ENCODE measurements around the gene SMYD1. TPM values are rescaled to one million over a fixed set of nuclear protein-coding genes. Genes with fewer than 3 reads are reported as not detected.

Gene SMYD1
- total and polyA plus RNA-seq, 7 experiments from 2014 or later: 0.15 to 0.21 TPM; not detected in 5

- Histone ChIP-seq H3K36me3 (ENCODE audit: control insufficient read depth in 2 of 3, insufficient read depth in 3 of 3, low read length in 3 of 3) (no peaks in the 10 kb centered on the region), H3K27ac (ENCODE audit: low read depth, low read length) (no peak overlapping the region), H3K4me3 (ENCODE audit: low read length) (no peak overlapping the region), H3K4me1 (ENCODE audit: control insufficient read depth in 2 of 2, insufficient read depth in 2 of 2, low read length in 2 of 2) (no peaks in the 10 kb centered on the region), H3K9me3 (ENCODE audit: control insufficient read depth in 2 of 3, low read length in 3 of 3) (no peaks in the 10 kb centered on the region), H3K27me3 (ENCODE audit: control insufficient read depth in 2 of 2, insufficient read depth in 2 of 2, low read length in 2 of 2) (no peaks in the 10 kb centered on the region)
- Mint-ChIP-seq H3K4me1 (no peaks in the 10 kb centered on the region), H3K36me3 (no peaks in the 10 kb centered on the region), H3K9me3 (peaks cover 0 to 2% (median 0%) of the 10 kb centered on the region in 11 donors), H3K27me3 (peaks cover 0 to 14% (median 0%) of the 10 kb centered on the region in 5 donors), H3K4me3 (no peak overlapping the region), H3K27ac (no peak overlapping the region)
- ChIA-PET POLR2A (no interaction called here), CTCF (interaction anchor here (1.7 kb wide), 1 partner anchor 8 kb away, joined by 5 read pairs; no protein-coding TSS in a partner anchor)
- intact Hi-C loops (cut with micrococcal nuclease): no loop called here
- DNase-seq (no peak), ATAC-seq (no peak)
Observed at GRCh38 chr2:88069117-88069516, 1.5 kb downstream of the SMYD1 start.

- peaks cover 0 to 2% (median 0%) of the 10 kb centered on the region in 11 donors for H3K9me3 Mint-ChIP-seq
- no peak overlapping the region for H3K4me3 Mint-ChIP-seq
- Histone ChIP-seq H3K27me3 (ENCODE audit: control insufficient read depth in 2 of 2, insufficient read depth in 2 of 2, low read length in 2 of 2) (no peaks in the 10 kb centered on the region), H3K4me3 (ENCODE audit: low read length) (no peak overlapping the region), H3K36me3 (ENCODE audit: control insufficient read depth in 2 of 3, insufficient read depth in 3 of 3, low read length in 3 of 3) (no peaks in the 10 kb centered on the region), H3K9me3 (ENCODE audit: control insufficient read depth in 2 of 3, low read length in 3 of 3) (no peaks in the 10 kb centered on the region), H3K4me1 (ENCODE audit: control insufficient read depth in 2 of 2, insufficient read depth in 2 of 2, low read length in 2 of 2) (no peaks in the 10 kb centered on the region), H3K27ac (ENCODE audit: low read depth, low read length) (no peak overlapping the region)
- peaks cover 0 to 13% (median 0%) of the 10 kb centered on the region in 5 donors for H3K27me3 Mint-ChIP-seq
- ATAC-seq: no peak
- DNase-seq: no peak
- ChIA-PET CTCF (no interaction called here), POLR2A (no interaction called here)
- no peaks in the 10 kb centered on the region for H3K36me3 Mint-ChIP-seq
- intact Hi-C loops (cut with micrococcal nuclease): no loop called here
- H3K27ac Mint-ChIP-seq: no peak overlapping the region
- H3K4me1 Mint-ChIP-seq: no peaks in the 10 kb centered on the region
Observed at GRCh38 chr2:88070055-88070454, 2.4 kb downstream of the SMYD1 start.

DNA sequence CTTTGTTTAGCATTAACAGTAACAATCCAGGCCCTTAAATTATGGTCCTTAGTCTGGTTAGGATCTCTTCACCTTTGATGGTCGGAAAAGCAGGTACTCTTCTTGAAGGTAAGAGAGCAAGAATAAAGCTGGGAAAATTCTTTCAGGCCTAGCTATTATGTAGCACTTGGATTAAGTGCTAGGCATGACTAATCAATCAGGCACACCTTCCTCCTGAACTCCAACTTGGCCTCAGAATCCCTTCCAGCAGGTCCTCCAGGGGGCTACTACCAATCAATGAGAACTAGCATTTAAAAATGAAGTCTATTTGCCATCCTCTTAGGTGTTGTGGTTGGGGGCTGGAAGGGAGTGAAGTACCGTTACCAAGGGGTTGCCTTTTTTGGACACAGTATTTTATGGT, 3.7 kb downstream of the SMYD1 start:
- intact Hi-C loops (cut with micrococcal nuclease): no loop called here
- POLR2A ChIA-PET: no interaction called here
- no peak overlapping the region for H3K27ac Mint-ChIP-seq

DNA sequence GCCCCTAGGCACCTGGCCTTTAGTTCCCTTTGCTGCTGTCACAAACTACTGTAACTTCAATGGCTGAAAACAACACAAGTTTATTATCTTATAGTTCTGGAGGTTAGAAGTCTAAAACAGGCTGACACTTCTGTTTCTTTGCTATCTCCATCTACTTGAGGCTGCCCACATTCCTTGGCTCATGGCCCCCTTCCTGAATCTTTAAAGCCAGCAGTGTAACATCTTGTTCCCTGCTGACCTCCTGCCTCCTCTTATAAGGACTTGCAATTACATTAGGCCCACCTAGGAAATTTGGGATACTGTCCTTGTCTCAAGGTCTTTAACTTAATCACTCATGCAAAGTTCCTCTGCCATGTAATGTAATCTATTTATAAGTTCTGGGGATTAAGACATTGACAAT, 6.5 kb downstream of the SMYD1 start:
- ATAC-seq: no peak
- POLR2A ChIA-PET: no interaction called here
- Mint-ChIP-seq H3K27me3 (peaks cover 0 to 14% (median 0%) of the 10 kb centered on the region in 5 donors), H3K27ac (no peak overlapping the region), H3K36me3 (no peaks in the 10 kb centered on the region), H3K4me3 (no peak overlapping the region), H3K4me1 (no peaks in the 10 kb centered on the region), H3K9me3 (peaks cover 0 to 2% (median 0%) of the 10 kb centered on the region in 11 donors)
- Histone ChIP-seq H3K36me3 (ENCODE audit: control insufficient read depth in 2 of 3, insufficient read depth in 3 of 3, low read length in 3 of 3) (no peaks in the 10 kb centered on the region), H3K9me3 (ENCODE audit: control insufficient read depth in 2 of 3, low read length in 3 of 3) (no peaks in the 10 kb centered on the region), H3K27me3 (ENCODE audit: control insufficient read depth in 2 of 2, insufficient read depth in 2 of 2, low read length in 2 of 2) (no peaks in the 10 kb centered on the region), H3K4me1 (ENCODE audit: control insufficient read depth in 2 of 2, insufficient read depth in 2 of 2, low read length in 2 of 2) (no peaks in the 10 kb centered on the region), H3K27ac (ENCODE audit: low read depth, low read length) (no peak overlapping the region), H3K4me3 (ENCODE audit: low read length) (no peak overlapping the region)
- CTCF ChIA-PET: no interaction called here
- no peak for DNase-seq
- intact Hi-C loops (cut with micrococcal nuclease): no loop called here

More for the DNA sequence above, 3.7 kb downstream of the SMYD1 start:
- Mint-ChIP-seq H3K4me3 (no peak overlapping the region), H3K4me1 (no peaks in the 10 kb centered on the region), H3K36me3 (no peaks in the 10 kb centered on the region), H3K27me3 (peaks cover 0 to 15% (median 0%) of the 10 kb centered on the region in 5 donors), H3K9me3 (peaks cover 0 to 2% (median 0%) of the 10 kb centered on the region in 11 donors)
- H3K4me3 ChIP-seq (ENCODE audit: low read length): no peak overlapping the region
- DNase-seq: no peak
- H3K4me1 ChIP-seq (ENCODE audit: control insufficient read depth in 2 of 2, insufficient read depth in 2 of 2, low read length in 2 of 2): no peaks in the 10 kb centered on the region
- H3K27ac ChIP-seq (ENCODE audit: low read depth, low read length): no peak overlapping the region
- no peaks in the 10 kb centered on the region for H3K9me3 ChIP-seq (ENCODE audit: control insufficient read depth in 2 of 3, low read length in 3 of 3)
- H3K36me3 ChIP-seq (ENCODE audit: control insufficient read depth in 2 of 3, insufficient read depth in 3 of 3, low read length in 3 of 3): no peaks in the 10 kb centered on the region
- no peak for ATAC-seq
- H3K27me3 ChIP-seq (ENCODE audit: control insufficient read depth in 2 of 2, insufficient read depth in 2 of 2, low read length in 2 of 2): no peaks in the 10 kb centered on the region
- CTCF ChIA-PET: no interaction called here

DNA sequence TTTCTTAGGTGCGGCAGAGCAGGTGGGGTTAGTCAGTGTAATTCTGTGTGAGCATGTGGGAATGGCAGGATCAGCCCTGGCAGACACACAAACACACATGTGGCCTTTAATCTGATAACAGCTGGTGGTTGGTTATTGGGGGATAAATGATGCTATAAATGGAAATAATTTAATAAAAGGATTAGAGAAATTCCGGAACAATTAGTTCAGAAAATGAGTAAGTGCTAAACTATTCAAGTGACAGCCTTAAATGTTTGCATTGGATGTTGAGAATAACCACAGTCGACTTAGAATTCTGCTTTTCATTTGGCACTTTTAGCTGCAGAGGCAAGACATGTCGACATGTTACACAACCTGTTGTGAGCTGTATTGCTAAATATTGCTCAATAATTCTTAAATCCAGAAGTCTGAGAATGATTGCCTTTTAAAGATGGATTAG, 7.2 kb downstream of the SMYD1 start:
- Mint-ChIP-seq H3K4me1 (no peaks in the 10 kb centered on the region), H3K4me3 (no peak overlapping the region), H3K9me3 (peaks cover 0 to 2% (median 0%) of the 10 kb centered on the region in 11 donors), H3K36me3 (no peaks in the 10 kb centered on the region), H3K27me3 (peaks cover 0 to 12% (median 0%) of the 10 kb centered on the region in 5 donors), H3K27ac (no peak overlapping the region)
- Histone ChIP-seq H3K27ac (ENCODE audit: low read depth, low read length) (no peak overlapping the region), H3K9me3 (ENCODE audit: control insufficient read depth in 2 of 3, low read length in 3 of 3) (no peaks in the 10 kb centered on the region), H3K36me3 (ENCODE audit: control insufficient read depth in 2 of 3, insufficient read depth in 3 of 3, low read length in 3 of 3) (no peaks in the 10 kb centered on the region), H3K4me3 (ENCODE audit: low read length) (no peak overlapping the region), H3K27me3 (ENCODE audit: control insufficient read depth in 2 of 2, insufficient read depth in 2 of 2, low read length in 2 of 2) (no peaks in the 10 kb centered on the region), H3K4me1 (ENCODE audit: control insufficient read depth in 2 of 2, insufficient read depth in 2 of 2, low read length in 2 of 2) (no peaks in the 10 kb centered on the region)
- no peak for DNase-seq
- ChIA-PET CTCF (interaction anchor here (1.9 kb wide), 1 partner anchor 14 kb away, joined by 5 read pairs; no protein-coding TSS in a partner anchor), POLR2A (no interaction called here)
- no peak for ATAC-seq
- intact Hi-C loops (cut with micrococcal nuclease): no loop called here

DNA sequence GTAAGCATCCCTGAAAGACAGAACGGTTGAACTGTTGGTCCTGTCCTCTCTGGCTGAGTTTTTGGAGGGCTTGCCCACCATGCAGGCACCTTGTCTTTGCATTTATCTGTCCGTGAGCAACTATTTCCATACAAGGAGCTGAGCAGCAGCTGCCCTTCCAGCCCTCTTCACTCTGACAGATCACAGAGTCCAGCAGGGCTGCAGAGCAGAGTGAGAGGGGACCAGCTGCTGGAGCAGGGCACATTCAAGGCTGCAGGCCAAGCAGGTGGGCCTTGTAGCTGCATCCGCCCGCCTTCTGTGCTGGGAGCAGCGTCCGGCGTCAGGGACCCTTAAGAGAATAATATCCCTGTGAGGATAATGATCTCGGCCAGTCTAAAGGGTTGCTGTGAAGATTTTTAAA, 9.5 kb downstream of the SMYD1 start:
- ChIA-PET CTCF (interaction anchor here (0.7 kb wide), 1 partner anchor 29 kb away, joined by 3 read pairs; no protein-coding TSS in a partner anchor), POLR2A (no interaction called here)
- Mint-ChIP-seq H3K9me3 (peaks cover 0 to 2% (median 0%) of the 10 kb centered on the region in 11 donors), H3K36me3 (no peaks in the 10 kb centered on the region), H3K27ac (no peak overlapping the region), H3K27me3 (peaks cover 0 to 12% (median 0%) of the 10 kb centered on the region in 5 donors), H3K4me3 (no peak overlapping the region), H3K4me1 (no peaks in the 10 kb centered on the region)
- H3K27ac ChIP-seq (ENCODE audit: low read depth, low read length): no peak overlapping the region
- H3K9me3 ChIP-seq (ENCODE audit: control insufficient read depth in 2 of 3, low read length in 3 of 3): no peaks in the 10 kb centered on the region
- H3K27me3 ChIP-seq (ENCODE audit: control insufficient read depth in 2 of 2, insufficient read depth in 2 of 2, low read length in 2 of 2): no peaks in the 10 kb centered on the region
- ATAC-seq: no peak
- no peaks in the 10 kb centered on the region for H3K4me1 ChIP-seq (ENCODE audit: control insufficient read depth in 2 of 2, insufficient read depth in 2 of 2, low read length in 2 of 2)
- intact Hi-C loops (cut with micrococcal nuclease): no loop called here
- H3K4me3 ChIP-seq (ENCODE audit: low read length): no peak overlapping the region
- DNase-seq: no peak
- H3K36me3 ChIP-seq (ENCODE audit: control insufficient read depth in 2 of 3, insufficient read depth in 3 of 3, low read length in 3 of 3): no peaks in the 10 kb centered on the region

- H3K4me3 Mint-ChIP-seq: no peak overlapping the region
- Histone ChIP-seq H3K4me3 (ENCODE audit: low read length) (no peak overlapping the region), H3K27ac (ENCODE audit: low read depth, low read length) (no peak overlapping the region), H3K36me3 (ENCODE audit: control insufficient read depth in 2 of 3, insufficient read depth in 3 of 3, low read length in 3 of 3) (no peaks in the 10 kb centered on the region), H3K27me3 (ENCODE audit: control insufficient read depth in 2 of 2, insufficient read depth in 2 of 2, low read length in 2 of 2) (no peaks in the 10 kb centered on the region), H3K4me1 (ENCODE audit: control insufficient read depth in 2 of 2, insufficient read depth in 2 of 2, low read length in 2 of 2) (no peaks in the 10 kb centered on the region), H3K9me3 (ENCODE audit: control insufficient read depth in 2 of 3, low read length in 3 of 3) (no peaks in the 10 kb centered on the region)
- H3K9me3 Mint-ChIP-seq: peaks cover 0 to 1% (median 0%) of the 10 kb centered on the region in 11 donors
- POLR2A ChIA-PET: no interaction called here
- H3K27ac Mint-ChIP-seq: no peak overlapping the region
- H3K4me1 Mint-ChIP-seq: no peaks in the 10 kb centered on the region
- peaks cover 0 to 5% (median 0%) of the 10 kb centered on the region in 5 donors for H3K27me3 Mint-ChIP-seq
- ATAC-seq: no peak
- CTCF ChIA-PET: no interaction called here
- no peaks in the 10 kb centered on the region for H3K36me3 Mint-ChIP-seq
- DNase-seq: no peak
- intact Hi-C loops (cut with micrococcal nuclease): no loop called here
Observed at GRCh38 chr2:88078643-88079172, 11.1 kb downstream of the SMYD1 start.

Data from naive thymus-derived CD4-positive, alpha-beta T cell (primary cell).